ENCODE results near the gene EPHB3.

EPHB3 gene

GRCh38 chr3:184626923-184627322, 65.3 kb downstream of the EPHB3 start:
- DNase-seq (ENCODE audit: low spot score), result no peak

- no peak for DNase-seq (ENCODE audit: low spot score)
Observed at GRCh38 chr3:184629555-184630160, 68.1 kb downstream of the EPHB3 start.

GRCh38 chr3:184630861-184631471, 69.4 kb downstream of the EPHB3 start:
- no peak for DNase-seq (ENCODE audit: low spot score)

GRCh38 chr3:184631472-184631861, 69.9 kb downstream of the EPHB3 start:
- no peak for DNase-seq (ENCODE audit: low spot score)
